HEK293 (cell line): ENCODE data around the gene NIPAL3.

ENCODE experiments used
- BCL11A ChIP-seq: fragments of 450-650 bp; formaldehyde crosslinking; IDR thresholded peaks from 2 replicates; pipeline ENCODE4 v1.5.1; 2016; ENCODE audit warnings: low read depth, missing biosample characterization, missing genetic modification characterization
- BCL11B ChIP-seq: fragments of 450-650 bp; formaldehyde crosslinking; IDR thresholded peaks from 2 replicates; pipeline ENCODE4 v1.5.1; 2016; ENCODE audit warnings: low read depth, missing biosample characterization, missing genetic modification characterization
- HOXA7 ChIP-seq: sonication (generic); formaldehyde crosslinking; IDR thresholded peaks from 2 replicates; pipeline ENCODE4 v1.8.1; 2022; ENCODE audit warnings: missing genetic modification reagents, borderline replicate concordance
- KLF7 ChIP-seq: fragments of 450-650 bp; formaldehyde crosslinking; IDR thresholded peaks from 2 replicates; pipeline ENCODE4 v1.5.1; 2016; ENCODE audit warnings: missing biosample characterization, missing genetic modification characterization, borderline replicate concordance
- MEIS1 ChIP-seq: sonication (generic); formaldehyde crosslinking; IDR thresholded peaks from 2 replicates; pipeline ENCODE4 v1.8.1; 2022; ENCODE audit warnings: missing genetic modification reagents, mild to moderate bottlenecking, borderline replicate concordance
- ZBTB1 ChIP-seq: fragments of 450-650 bp; formaldehyde crosslinking; IDR thresholded peaks from 2 replicates; pipeline ENCODE4 v1.5.1; 2016; ENCODE audit warnings: missing biosample characterization, missing genetic modification characterization
- ZNF529 ChIP-seq: fragments of 450-650 bp; formaldehyde crosslinking; IDR thresholded peaks from 2 replicates; pipeline ENCODE4 v1.5.1; 2017; ENCODE audit warnings: missing genetic modification characterization, missing biosample characterization; ENCODE audit not compliant: insufficient replicate concordance
- ZNF549 ChIP-seq: fragments of 450-650 bp; IDR thresholded peaks from 2 replicates; pipeline ENCODE4 v1.5.1; 2018; ENCODE audit warnings: missing biosample characterization, missing genetic modification characterization, mild to moderate bottlenecking, inconsistent platforms, moderate library complexity
- ZNF701 ChIP-seq: fragments of 450-650 bp; formaldehyde crosslinking; IDR thresholded peaks from 2 replicates; pipeline ENCODE4 v1.5.1; 2016; ENCODE audit warnings: missing biosample characterization, missing genetic modification characterization
- ZNF785 ChIP-seq: fragments of 450-650 bp; formaldehyde crosslinking; IDR thresholded peaks from 2 replicates; pipeline ENCODE4 v1.5.1; 2016; ENCODE audit warnings: missing biosample characterization, missing genetic modification characterization
- TF ChIP-seq, protein P1 (sequence below): fragments of 450-650 bp; formaldehyde crosslinking; IDR thresholded peaks from 2 replicates; pipeline ENCODE4 v1.5.1; 2016; ENCODE audit warnings: missing biosample characterization, missing genetic modification characterization

DNA sequence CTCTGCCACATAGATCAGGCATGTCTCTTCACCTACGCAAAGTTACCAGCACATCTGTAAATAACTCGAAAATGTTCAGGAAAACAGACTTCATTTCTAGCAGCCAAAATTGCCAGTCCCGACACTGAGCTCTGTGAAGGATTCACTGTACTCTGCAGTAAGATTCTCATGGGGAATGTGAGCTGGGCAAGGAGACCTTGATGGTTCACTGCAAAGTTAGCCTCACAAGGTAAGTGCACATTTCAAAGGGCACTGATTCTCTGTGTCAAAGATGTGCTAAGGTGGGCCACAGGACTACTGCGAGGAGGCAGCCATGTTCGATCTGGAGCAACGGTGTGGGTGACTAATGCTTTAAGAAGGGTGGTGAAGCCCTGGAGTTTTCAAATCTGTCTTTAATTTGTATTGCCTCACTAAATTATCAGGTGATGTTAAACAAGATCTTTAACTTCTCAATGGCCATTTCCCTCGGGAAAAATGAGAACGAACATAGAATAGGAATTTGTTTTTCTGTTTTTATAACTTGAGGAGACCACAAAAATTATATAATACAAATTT lies 27.2 kb upstream of the NIPAL3 start:
- TF ChIP-seq ZNF549 (no peak), HOXA7 (CRISPR knock-in tag) (no peak), BCL11A (no peak), BCL11B (no peak), ZNF785 (tag by site-specific recombination) (no peak), KLF7 (tag by site-specific recombination) (no peak), MEIS1 (no peak), ZNF701 (tag by site-specific recombination) (no peak), ZBTB1 (tag by site-specific recombination) (no peak), ZNF529 (tag by site-specific recombination) (no peak)
- TF ChIP-seq, protein P1, sequence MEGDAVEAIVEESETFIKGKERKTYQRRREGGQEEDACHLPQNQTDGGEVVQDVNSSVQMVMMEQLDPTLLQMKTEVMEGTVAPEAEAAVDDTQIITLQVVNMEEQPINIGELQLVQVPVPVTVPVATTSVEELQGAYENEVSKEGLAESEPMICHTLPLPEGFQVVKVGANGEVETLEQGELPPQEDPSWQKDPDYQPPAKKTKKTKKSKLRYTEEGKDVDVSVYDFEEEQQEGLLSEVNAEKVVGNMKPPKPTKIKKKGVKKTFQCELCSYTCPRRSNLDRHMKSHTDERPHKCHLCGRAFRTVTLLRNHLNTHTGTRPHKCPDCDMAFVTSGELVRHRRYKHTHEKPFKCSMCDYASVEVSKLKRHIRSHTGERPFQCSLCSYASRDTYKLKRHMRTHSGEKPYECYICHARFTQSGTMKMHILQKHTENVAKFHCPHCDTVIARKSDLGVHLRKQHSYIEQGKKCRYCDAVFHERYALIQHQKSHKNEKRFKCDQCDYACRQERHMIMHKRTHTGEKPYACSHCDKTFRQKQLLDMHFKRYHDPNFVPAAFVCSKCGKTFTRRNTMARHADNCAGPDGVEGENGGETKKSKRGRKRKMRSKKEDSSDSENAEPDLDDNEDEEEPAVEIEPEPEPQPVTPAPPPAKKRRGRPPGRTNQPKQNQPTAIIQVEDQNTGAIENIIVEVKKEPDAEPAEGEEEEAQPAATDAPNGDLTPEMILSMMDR (tag by site-specific recombination) = no peak
